ENCODE measurements around the gene MTHFD1L. TPM values are rescaled to one million over a fixed set of nuclear protein-coding genes. Genes with fewer than 3 reads are reported as not detected.

Gene MTHFD1L
- total RNA-seq, 1 donor: 68.7 TPM

DNA sequence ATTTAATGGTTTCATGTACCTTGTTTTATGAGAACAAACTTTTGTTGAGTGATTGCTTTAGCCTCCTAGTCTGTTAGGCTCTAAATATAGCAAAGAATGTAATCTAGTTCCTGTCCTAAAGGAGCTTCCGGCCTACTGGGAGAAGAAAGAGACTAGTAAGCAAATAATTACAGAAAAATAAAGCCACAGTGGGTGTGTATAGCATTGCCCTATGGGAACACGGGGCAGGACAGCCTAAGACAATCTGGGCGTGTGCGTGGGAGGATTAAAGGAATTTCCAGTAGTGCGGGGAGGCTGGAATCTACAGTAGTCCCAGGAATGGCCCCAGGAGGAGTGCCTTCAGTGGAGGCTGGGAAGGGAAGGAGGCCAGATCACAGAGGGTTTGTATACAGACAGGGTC lies 276.2 kb downstream of the MTHFD1L start:
- no peak for DNase-seq (ENCODE audit: low read depth)
- TF ChIP-seq, protein P1, sequence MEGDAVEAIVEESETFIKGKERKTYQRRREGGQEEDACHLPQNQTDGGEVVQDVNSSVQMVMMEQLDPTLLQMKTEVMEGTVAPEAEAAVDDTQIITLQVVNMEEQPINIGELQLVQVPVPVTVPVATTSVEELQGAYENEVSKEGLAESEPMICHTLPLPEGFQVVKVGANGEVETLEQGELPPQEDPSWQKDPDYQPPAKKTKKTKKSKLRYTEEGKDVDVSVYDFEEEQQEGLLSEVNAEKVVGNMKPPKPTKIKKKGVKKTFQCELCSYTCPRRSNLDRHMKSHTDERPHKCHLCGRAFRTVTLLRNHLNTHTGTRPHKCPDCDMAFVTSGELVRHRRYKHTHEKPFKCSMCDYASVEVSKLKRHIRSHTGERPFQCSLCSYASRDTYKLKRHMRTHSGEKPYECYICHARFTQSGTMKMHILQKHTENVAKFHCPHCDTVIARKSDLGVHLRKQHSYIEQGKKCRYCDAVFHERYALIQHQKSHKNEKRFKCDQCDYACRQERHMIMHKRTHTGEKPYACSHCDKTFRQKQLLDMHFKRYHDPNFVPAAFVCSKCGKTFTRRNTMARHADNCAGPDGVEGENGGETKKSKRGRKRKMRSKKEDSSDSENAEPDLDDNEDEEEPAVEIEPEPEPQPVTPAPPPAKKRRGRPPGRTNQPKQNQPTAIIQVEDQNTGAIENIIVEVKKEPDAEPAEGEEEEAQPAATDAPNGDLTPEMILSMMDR (IDR thresholded peaks at IDR 0.05; ENCODE audit: insufficient read depth, low read length): no peak
- H3K4me3 ChIP-seq (ENCODE audit: low read depth, low read length): no peak overlapping the region

DNA sequence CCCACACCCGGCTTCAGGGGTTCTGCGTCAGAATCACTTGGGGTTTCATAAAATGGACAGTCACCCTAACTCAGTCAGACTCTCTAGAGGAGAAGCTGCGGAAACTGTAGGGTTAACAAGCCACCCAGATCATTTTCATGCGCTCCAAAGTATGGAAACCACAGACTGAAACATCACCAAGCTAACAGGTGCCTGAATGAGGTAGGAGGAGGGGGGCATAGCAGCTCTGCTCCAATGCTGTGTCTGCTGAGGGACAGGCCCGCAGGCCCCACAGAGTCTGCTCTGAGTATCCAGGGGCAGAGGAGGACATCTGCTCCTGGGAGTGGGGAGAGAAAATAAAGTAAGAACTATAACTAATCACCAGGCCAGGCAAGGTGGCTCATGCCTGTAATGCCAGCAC lies 277.2 kb downstream of the MTHFD1L start:
- no peak overlapping the region for H3K4me3 ChIP-seq (ENCODE audit: low read depth, low read length)
- DNase-seq (ENCODE audit: low read depth): no peak
- TF ChIP-seq, protein P1 (IDR thresholded peaks at IDR 0.05; ENCODE audit: insufficient read depth, low read length): no peak

DNA sequence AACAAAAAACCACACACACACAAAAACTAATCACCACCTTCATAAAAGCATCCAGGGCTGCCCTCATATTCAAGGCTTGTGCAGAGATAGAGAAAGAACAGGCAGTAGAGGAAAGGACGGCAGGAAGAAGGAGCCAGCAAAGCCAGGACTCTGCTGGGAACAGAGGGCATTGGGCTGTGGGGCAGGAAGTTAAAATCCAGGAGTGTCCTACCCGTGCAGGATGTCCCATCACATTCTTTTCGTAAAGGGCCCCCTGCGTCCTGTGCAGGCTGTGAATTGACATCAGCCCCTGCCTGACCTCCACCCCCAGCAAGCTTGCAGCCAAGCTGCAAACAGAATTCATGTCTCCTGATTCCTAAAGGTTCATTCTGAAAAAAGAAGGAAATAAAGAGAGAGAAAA lies 277.8 kb downstream of the MTHFD1L start:
- TF ChIP-seq, protein P1 (IDR thresholded peaks at IDR 0.05; ENCODE audit: insufficient read depth, low read length): no peak

DNA sequence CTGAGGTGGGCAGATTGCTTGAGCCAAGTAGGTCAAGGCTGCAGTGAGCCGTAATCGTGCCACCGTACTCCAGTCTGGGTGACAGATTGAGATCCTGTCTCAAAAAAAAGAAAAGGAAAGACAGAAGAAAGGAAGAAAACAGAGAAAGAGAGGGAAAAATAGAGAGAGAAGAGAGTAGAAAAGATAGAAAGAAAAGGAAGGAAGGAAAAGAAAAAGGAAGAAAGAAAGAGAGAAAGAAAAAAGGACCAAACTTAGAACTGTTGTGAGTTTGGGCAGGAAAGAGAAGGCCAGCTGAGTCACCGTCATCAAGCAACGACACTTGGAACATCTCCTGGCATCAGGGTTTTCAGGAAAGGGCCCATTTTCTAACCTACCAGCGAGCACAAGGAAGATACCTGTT lies 278.3 kb downstream of the MTHFD1L start:
- no peak overlapping the region for H3K4me3 ChIP-seq (ENCODE audit: low read depth, low read length)
- no peak for DNase-seq (ENCODE audit: low read depth)
- TF ChIP-seq, protein P1 (IDR thresholded peaks at IDR 0.05; ENCODE audit: insufficient read depth, low read length): no peak

More for the DNA sequence above, 277.8 kb downstream of the MTHFD1L start:
- no peak for DNase-seq (ENCODE audit: low read depth)
- no peak overlapping the region for H3K4me3 ChIP-seq (ENCODE audit: low read depth, low read length)

DNA sequence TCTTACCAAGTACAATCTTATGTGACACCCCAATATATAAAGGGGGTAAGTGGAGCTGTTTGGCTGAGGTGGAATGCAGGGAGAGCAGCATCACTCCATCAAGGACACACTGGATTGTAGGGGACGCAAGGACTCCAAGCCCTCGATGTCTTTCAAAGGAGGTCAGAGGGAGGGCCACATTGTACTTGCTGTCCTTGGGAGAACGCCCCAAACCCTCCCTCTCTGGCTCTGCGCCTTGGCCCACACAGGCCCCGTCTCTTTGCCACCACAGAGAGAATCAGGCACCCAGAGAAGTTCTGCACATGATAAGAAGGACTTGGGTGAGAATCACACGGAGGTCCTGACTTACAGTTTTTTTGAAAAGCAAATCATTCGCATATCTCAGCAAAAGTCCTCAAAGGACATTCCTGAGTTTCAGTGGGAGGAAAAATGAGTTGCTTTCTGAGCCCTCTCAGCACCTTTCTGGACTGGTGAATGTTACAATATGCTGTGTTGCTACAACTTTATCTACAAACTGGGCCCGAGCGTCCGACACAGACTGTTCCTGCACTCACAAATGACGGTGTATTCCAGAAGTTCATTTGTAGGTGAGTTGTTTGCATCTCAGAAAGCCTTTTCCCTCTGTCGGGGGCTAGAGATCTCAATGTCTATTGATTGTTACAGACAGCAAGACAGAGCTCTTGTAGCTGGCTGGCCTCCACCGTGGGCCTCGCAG lies 281.8 kb downstream of the MTHFD1L start:
- DNase-seq (ENCODE audit: low read depth): no peak
- no peak overlapping the region for H3K4me3 ChIP-seq (ENCODE audit: low read depth, low read length)
- TF ChIP-seq, protein P1 (IDR thresholded peaks at IDR 0.05; ENCODE audit: insufficient read depth, low read length): no peak

DNA sequence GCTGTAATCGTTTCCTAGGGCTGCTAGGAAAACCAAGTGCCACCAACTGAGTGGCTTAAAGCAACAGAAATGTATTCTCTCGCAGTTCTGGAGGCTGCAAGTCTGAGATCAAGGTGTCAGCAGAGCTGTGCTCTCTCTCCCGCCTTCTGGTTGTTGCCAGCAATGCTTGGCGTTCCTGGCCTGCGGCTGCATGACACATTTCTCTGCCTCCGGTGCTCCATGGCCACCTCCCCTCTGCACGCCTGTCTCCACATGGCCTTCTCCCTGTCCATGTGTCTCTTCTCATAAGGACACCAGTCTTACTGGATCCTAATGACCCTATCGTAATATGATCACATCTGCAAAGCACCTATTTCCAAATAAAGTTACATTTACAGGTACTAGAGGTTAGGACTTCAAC lies 282.6 kb downstream of the MTHFD1L start:
- TF ChIP-seq, protein P1 (IDR thresholded peaks at IDR 0.05; ENCODE audit: insufficient read depth, low read length): no peak

DNA sequence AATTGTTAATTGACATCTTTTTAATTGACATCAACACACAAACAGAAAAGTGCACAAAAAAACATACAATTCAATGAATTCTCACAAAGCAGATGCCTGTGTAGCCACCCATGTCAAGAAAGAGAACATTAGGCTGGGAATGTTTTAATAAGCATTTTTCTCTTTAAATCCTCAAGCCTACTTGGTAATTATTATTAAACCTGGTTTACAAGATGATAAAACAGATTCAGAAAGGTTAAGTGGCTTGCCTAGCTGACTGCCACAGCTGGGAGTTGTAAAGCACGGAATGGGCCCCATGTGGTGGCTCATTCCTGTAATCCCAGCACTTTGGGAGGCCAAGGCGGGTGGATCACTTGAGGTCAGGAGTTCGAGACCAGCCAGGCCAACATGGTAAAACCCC lies 284.3 kb downstream of the MTHFD1L start:
- H3K4me3 ChIP-seq (ENCODE audit: low read depth, low read length): no peak overlapping the region
- TF ChIP-seq, protein P1 (IDR thresholded peaks at IDR 0.05; ENCODE audit: insufficient read depth, low read length): no peak
- no peak for DNase-seq (ENCODE audit: low read depth)

More for the DNA sequence above, 282.6 kb downstream of the MTHFD1L start:
- DNase-seq (ENCODE audit: low read depth): no peak
- no peak overlapping the region for H3K4me3 ChIP-seq (ENCODE audit: low read depth, low read length)

Measured in fibroblast of the aortic adventitia (primary cell).